ENCODE data around the gene NPTX1. TPM values are rescaled to one million over a fixed set of nuclear protein-coding genes. Genes with fewer than 3 reads are reported as not detected.
A peak's percentile ranks its signal among the peaks of the same experiment; 100 is the strongest.

Gene NPTX1
- total RNA-seq, 1 donor, result under 0.01 TPM

GRCh38 chr17:80453998-80454556 is 22.3 kb downstream of the NPTX1 start:
- Histone ChIP-seq H3K4me1 (ENCODE audit: insufficient read depth, low read length) (peaks cover 13% of the 10 kb centered on the region), H4K20me1 (ENCODE audit: insufficient read depth, low read length) (no peaks in the 10 kb centered on the region), H3K36me3 (ENCODE audit: insufficient read depth, low read length) (no peaks in the 10 kb centered on the region), H3K4me3 (ENCODE audit: insufficient read depth, low read length) (peak overlapping the region; percentile 89), H3K27me3 (ENCODE audit: insufficient read depth, low read length) (peaks cover 5% of the 10 kb centered on the region), H3K4me2 (ENCODE audit: insufficient read depth, low read length) (peak overlapping the region; percentile 91), H2AFZ (ENCODE audit: low read length) (peak overlapping the region; percentile 81), H3K27ac (ENCODE audit: low read depth, low read length) (peak overlapping the region; percentile 91), H3K9me3 (ENCODE audit: low read depth, low read length) (no peaks in the 10 kb centered on the region), H3K79me2 (ENCODE audit: insufficient read depth, low read length) (no peaks in the 10 kb centered on the region)
- TF ChIP-seq, protein P1, sequence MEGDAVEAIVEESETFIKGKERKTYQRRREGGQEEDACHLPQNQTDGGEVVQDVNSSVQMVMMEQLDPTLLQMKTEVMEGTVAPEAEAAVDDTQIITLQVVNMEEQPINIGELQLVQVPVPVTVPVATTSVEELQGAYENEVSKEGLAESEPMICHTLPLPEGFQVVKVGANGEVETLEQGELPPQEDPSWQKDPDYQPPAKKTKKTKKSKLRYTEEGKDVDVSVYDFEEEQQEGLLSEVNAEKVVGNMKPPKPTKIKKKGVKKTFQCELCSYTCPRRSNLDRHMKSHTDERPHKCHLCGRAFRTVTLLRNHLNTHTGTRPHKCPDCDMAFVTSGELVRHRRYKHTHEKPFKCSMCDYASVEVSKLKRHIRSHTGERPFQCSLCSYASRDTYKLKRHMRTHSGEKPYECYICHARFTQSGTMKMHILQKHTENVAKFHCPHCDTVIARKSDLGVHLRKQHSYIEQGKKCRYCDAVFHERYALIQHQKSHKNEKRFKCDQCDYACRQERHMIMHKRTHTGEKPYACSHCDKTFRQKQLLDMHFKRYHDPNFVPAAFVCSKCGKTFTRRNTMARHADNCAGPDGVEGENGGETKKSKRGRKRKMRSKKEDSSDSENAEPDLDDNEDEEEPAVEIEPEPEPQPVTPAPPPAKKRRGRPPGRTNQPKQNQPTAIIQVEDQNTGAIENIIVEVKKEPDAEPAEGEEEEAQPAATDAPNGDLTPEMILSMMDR (IDR thresholded peaks at IDR 0.05; ENCODE audit: extremely low read depth, low read depth, low read length), result no peak
- no peak for DNase-seq (ENCODE audit: insufficient read length, low spot score, missing footprints)

DNA sequence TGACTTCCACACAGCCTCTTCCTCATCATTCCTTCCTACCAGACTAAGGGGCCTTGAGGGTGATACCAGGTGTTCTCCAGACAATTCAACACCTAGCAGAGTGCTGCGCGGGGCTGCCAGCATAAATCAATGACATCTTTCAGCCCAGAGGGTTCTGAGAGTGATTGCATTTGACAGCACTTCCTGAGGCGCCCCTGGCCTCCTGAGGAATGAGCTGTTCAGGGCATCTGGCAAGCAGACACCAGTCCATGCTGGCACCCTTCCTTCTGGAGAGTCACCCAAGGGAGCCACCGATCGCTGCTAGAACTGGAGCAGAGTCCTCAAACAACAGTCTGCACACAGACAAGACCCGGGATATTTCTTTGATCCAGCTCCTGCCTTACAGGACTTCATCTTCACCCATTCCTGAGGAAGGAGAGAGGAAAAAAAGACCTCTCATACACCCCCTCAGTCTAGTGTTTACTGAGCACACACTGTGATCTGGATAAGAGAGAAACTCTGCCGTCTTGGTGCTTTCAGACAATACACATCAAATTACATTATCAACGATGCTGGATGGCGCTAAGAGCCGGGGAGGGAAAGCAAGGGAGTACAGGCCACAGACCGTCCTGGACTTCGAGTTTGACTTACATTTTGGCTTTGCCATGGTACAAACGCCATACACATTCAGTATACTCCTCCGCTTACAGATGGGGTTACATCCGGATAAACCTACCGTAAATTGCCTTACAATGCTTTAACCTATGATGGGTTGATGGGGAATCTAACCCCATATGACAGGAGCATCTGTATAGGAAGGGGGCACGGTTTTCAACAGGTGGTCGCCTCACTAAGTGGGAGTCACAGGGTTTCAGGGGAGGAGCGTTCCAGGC is 23.0 kb downstream of the NPTX1 start:
- H2AFZ ChIP-seq (ENCODE audit: low read length), result no peak overlapping the region
- peak overlapping the region; percentile 91 for H3K4me2 ChIP-seq (ENCODE audit: insufficient read depth, low read length)
- DNase-seq (ENCODE audit: insufficient read length, low spot score, missing footprints), result no peak
- H3K27ac ChIP-seq (ENCODE audit: low read depth, low read length), result no peak overlapping the region
- H3K79me2 ChIP-seq (ENCODE audit: insufficient read depth, low read length), result no peaks in the 10 kb centered on the region
- H3K27me3 ChIP-seq (ENCODE audit: insufficient read depth, low read length), result no peaks in the 10 kb centered on the region
- no peaks in the 10 kb centered on the region for H3K36me3 ChIP-seq (ENCODE audit: insufficient read depth, low read length)
- no peaks in the 10 kb centered on the region for H4K20me1 ChIP-seq (ENCODE audit: insufficient read depth, low read length)
- TF ChIP-seq, protein P1 (IDR thresholded peaks at IDR 0.05; ENCODE audit: extremely low read depth, low read depth, low read length), result no peak
- H3K4me3 ChIP-seq (ENCODE audit: insufficient read depth, low read length), result peak overlapping the region; percentile 89
- no peaks in the 10 kb centered on the region for H3K9me3 ChIP-seq (ENCODE audit: low read depth, low read length)
- peaks cover 13% of the 10 kb centered on the region for H3K4me1 ChIP-seq (ENCODE audit: insufficient read depth, low read length)

- TF ChIP-seq, protein P1 (IDR thresholded peaks at IDR 0.05; ENCODE audit: extremely low read depth, low read depth, low read length), result no peak
- Histone ChIP-seq H3K27ac (ENCODE audit: low read depth, low read length) (no peak overlapping the region), H3K36me3 (ENCODE audit: insufficient read depth, low read length) (no peaks in the 10 kb centered on the region), H3K4me1 (ENCODE audit: insufficient read depth, low read length) (peaks cover 13% of the 10 kb centered on the region), H4K20me1 (ENCODE audit: insufficient read depth, low read length) (no peaks in the 10 kb centered on the region), H2AFZ (ENCODE audit: low read length) (no peak overlapping the region), H3K27me3 (ENCODE audit: insufficient read depth, low read length) (no peaks in the 10 kb centered on the region), H3K9me3 (ENCODE audit: low read depth, low read length) (no peaks in the 10 kb centered on the region), H3K4me3 (ENCODE audit: insufficient read depth, low read length) (no peak overlapping the region), H3K79me2 (ENCODE audit: insufficient read depth, low read length) (no peaks in the 10 kb centered on the region), H3K4me2 (ENCODE audit: insufficient read depth, low read length) (no peak overlapping the region)
- no peak for DNase-seq (ENCODE audit: insufficient read length, low spot score, missing footprints)
These were observed 24.1 kb downstream of the NPTX1 start for GRCh38 chr17:80452173-80452915.

Data from osteoblast (primary cell).